ENCODE data around the gene FXYD5. TPM values are rescaled to one million over a fixed set of nuclear protein-coding genes. Genes with fewer than 3 reads are reported as not detected.

The FXYD5 gene
- total and polyA plus RNA-seq, 7 experiments from 2014 or later: 362 to 575 (median 407) TPM

GRCh38 chr19:35108730-35109129 is 45.8 kb upstream of the FXYD5 start:
- DNase-seq (no peak), ATAC-seq (no peak)
- intact Hi-C loops (cut with micrococcal nuclease): no loop called here
- H3K27ac ChIP-seq (ENCODE audit: low read depth, low read length): no peak overlapping the region
- H3K27ac Mint-ChIP-seq: no peak overlapping the region
- no peaks in the 10 kb centered on the region for H3K36me3 Mint-ChIP-seq
- CTCF ChIA-PET: no interaction called here
- no peaks in the 10 kb centered on the region for H3K4me1 ChIP-seq (ENCODE audit: control insufficient read depth in 2 of 2, insufficient read depth in 2 of 2, low read length in 2 of 2)
- no peaks in the 10 kb centered on the region for H3K36me3 ChIP-seq (ENCODE audit: control insufficient read depth in 2 of 3, insufficient read depth in 3 of 3, low read length in 3 of 3)
- H3K9me3 Mint-ChIP-seq: peaks cover 0 to 2% (median 0%) of the 10 kb centered on the region in 11 donors
- no peaks in the 10 kb centered on the region for H3K27me3 ChIP-seq (ENCODE audit: control insufficient read depth in 2 of 2, insufficient read depth in 2 of 2, low read length in 2 of 2)
- no peaks in the 10 kb centered on the region for H3K9me3 ChIP-seq (ENCODE audit: control insufficient read depth in 2 of 3, low read length in 3 of 3)
- POLR2A ChIA-PET: no interaction called here
- H3K27me3 Mint-ChIP-seq: peaks cover 0 to 14% (median 0%) of the 10 kb centered on the region in 5 donors
- no peak overlapping the region for H3K4me3 Mint-ChIP-seq
- no peak overlapping the region for H3K4me3 ChIP-seq (ENCODE audit: low read length)
- no peaks in the 10 kb centered on the region for H3K4me1 Mint-ChIP-seq

GRCh38 chr19:35109395-35110112 is 45.0 kb upstream of the FXYD5 start:
- Histone ChIP-seq H3K36me3 (ENCODE audit: control insufficient read depth in 2 of 3, insufficient read depth in 3 of 3, low read length in 3 of 3) (no peaks in the 10 kb centered on the region), H3K9me3 (ENCODE audit: control insufficient read depth in 2 of 3, low read length in 3 of 3) (no peaks in the 10 kb centered on the region), H3K4me1 (ENCODE audit: control insufficient read depth in 2 of 2, insufficient read depth in 2 of 2, low read length in 2 of 2) (peaks cover 0 to 2% of the 10 kb centered on the region in 2 donors), H3K4me3 (ENCODE audit: low read length) (no peak overlapping the region), H3K27ac (ENCODE audit: low read depth, low read length) (no peak overlapping the region), H3K27me3 (ENCODE audit: control insufficient read depth in 2 of 2, insufficient read depth in 2 of 2, low read length in 2 of 2) (no peaks in the 10 kb centered on the region)
- no peak for DNase-seq
- intact Hi-C loops (cut with micrococcal nuclease): no loop called here
- ChIA-PET POLR2A (interaction anchor here (0.6 kb wide), 1 partner anchor 18 kb away, joined by 3 read pairs; no protein-coding TSS in a partner anchor), CTCF (no interaction called here)
- no peak overlapping the region for H3K4me3 Mint-ChIP-seq
- no peaks in the 10 kb centered on the region for H3K36me3 Mint-ChIP-seq
- ATAC-seq: no peak
- H3K4me1 Mint-ChIP-seq: peaks cover 2 to 4% (median 3%) of the 10 kb centered on the region in 7 donors
- H3K27me3 Mint-ChIP-seq: peaks cover 0 to 15% (median 0%) of the 10 kb centered on the region in 5 donors
- H3K9me3 Mint-ChIP-seq: peaks cover 0 to 2% (median 0%) of the 10 kb centered on the region in 11 donors
- no peak overlapping the region for H3K27ac Mint-ChIP-seq

GRCh38 chr19:35110974-35111373 is 43.6 kb upstream of the FXYD5 start:
- Histone ChIP-seq H3K27ac (ENCODE audit: low read depth, low read length) (no peak overlapping the region), H3K4me1 (ENCODE audit: control insufficient read depth in 2 of 2, insufficient read depth in 2 of 2, low read length in 2 of 2) (peaks cover 0 to 7% of the 10 kb centered on the region in 2 donors), H3K36me3 (ENCODE audit: control insufficient read depth in 2 of 3, insufficient read depth in 3 of 3, low read length in 3 of 3) (no peaks in the 10 kb centered on the region), H3K4me3 (ENCODE audit: low read length) (no peak overlapping the region), H3K9me3 (ENCODE audit: control insufficient read depth in 2 of 3, low read length in 3 of 3) (no peaks in the 10 kb centered on the region), H3K27me3 (ENCODE audit: control insufficient read depth in 2 of 2, insufficient read depth in 2 of 2, low read length in 2 of 2) (no peaks in the 10 kb centered on the region)
- H3K27me3 Mint-ChIP-seq: peaks cover 0 to 20% (median 0%) of the 10 kb centered on the region in 5 donors
- CTCF ChIA-PET: interaction anchor here (0.6 to 0.7 kb wide), 2 partner anchors 30 to 184 kb away, joined by 3 read pairs; partner anchors contain the start of gene ZNF30
- no peak overlapping the region for H3K27ac Mint-ChIP-seq
- no peak for DNase-seq
- H3K4me3 Mint-ChIP-seq: no peak overlapping the region
- H3K9me3 Mint-ChIP-seq: peaks cover 0 to 2% (median 0%) of the 10 kb centered on the region in 11 donors
- H3K36me3 Mint-ChIP-seq: no peaks in the 10 kb centered on the region
- intact Hi-C loops (cut with micrococcal nuclease): no loop called here
- POLR2A ChIA-PET: no interaction called here
- no peak for ATAC-seq
- H3K4me1 Mint-ChIP-seq: peaks cover 5 to 8% (median 6%) of the 10 kb centered on the region in 7 donors

GRCh38 chr19:35112995-35113688 is 41.4 kb upstream of the FXYD5 start:
- no peaks in the 10 kb centered on the region for H3K36me3 ChIP-seq (ENCODE audit: control insufficient read depth in 2 of 3, insufficient read depth in 3 of 3, low read length in 3 of 3)
- no peak overlapping the region for H3K27ac ChIP-seq (ENCODE audit: low read depth, low read length)
- DNase-seq: no peak
- intact Hi-C loops (cut with micrococcal nuclease): no loop called here
- ChIA-PET CTCF (interaction anchor here (0.7 kb wide), 1 partner anchor 29 kb away, joined by 3 read pairs; no protein-coding TSS in a partner anchor), POLR2A (interaction anchor here (1.2 kb wide), 1 partner anchor 11 kb away, joined by 3 read pairs; no protein-coding TSS in a partner anchor)
- no peak for ATAC-seq
- H3K27me3 Mint-ChIP-seq: peaks cover 0 to 25% (median 0%) of the 10 kb centered on the region in 5 donors
- H3K4me3 Mint-ChIP-seq: no peak overlapping the region
- H3K27me3 ChIP-seq (ENCODE audit: control insufficient read depth in 2 of 2, insufficient read depth in 2 of 2, low read length in 2 of 2): no peaks in the 10 kb centered on the region
- no peaks in the 10 kb centered on the region for H3K9me3 ChIP-seq (ENCODE audit: control insufficient read depth in 2 of 3, low read length in 3 of 3)
- H3K4me3 ChIP-seq (ENCODE audit: low read length): no peak overlapping the region
- H3K4me1 Mint-ChIP-seq: peaks cover 5 to 8% (median 6%) of the 10 kb centered on the region in 7 donors
- H3K36me3 Mint-ChIP-seq: no peaks in the 10 kb centered on the region
- no peak overlapping the region for H3K27ac Mint-ChIP-seq
- peaks cover 0 to 7% of the 10 kb centered on the region in 2 donors for H3K4me1 ChIP-seq (ENCODE audit: control insufficient read depth in 2 of 2, insufficient read depth in 2 of 2, low read length in 2 of 2)
- no peaks in the 10 kb centered on the region for H3K9me3 Mint-ChIP-seq

- H3K9me3 Mint-ChIP-seq: no peaks in the 10 kb centered on the region
Observed at GRCh38 chr19:35114353-35115176, 40.0 kb upstream of the FXYD5 start.

More at GRCh38 chr19:35114353-35115176, 40.0 kb upstream of the FXYD5 start:
- intact Hi-C loops (cut with micrococcal nuclease): loop anchor here (1.0 kb wide), 4 partner anchors 21 to 103 kb away; partner anchors contain the start of gene LGI4 (in 1 of the 2)
- Histone ChIP-seq H3K27me3 (ENCODE audit: control insufficient read depth in 2 of 2, insufficient read depth in 2 of 2, low read length in 2 of 2) (no peaks in the 10 kb centered on the region), H3K27ac (ENCODE audit: low read depth, low read length) (no peak overlapping the region), H3K9me3 (ENCODE audit: control insufficient read depth in 2 of 3, low read length in 3 of 3) (no peaks in the 10 kb centered on the region), H3K36me3 (ENCODE audit: control insufficient read depth in 2 of 3, insufficient read depth in 3 of 3, low read length in 3 of 3) (no peaks in the 10 kb centered on the region), H3K4me1 (ENCODE audit: control insufficient read depth in 2 of 2, insufficient read depth in 2 of 2, low read length in 2 of 2) (peaks cover 0 to 7% of the 10 kb centered on the region in 2 donors), H3K4me3 (ENCODE audit: low read length) (no peak overlapping the region)
- Mint-ChIP-seq H3K27me3 (peaks cover 0 to 20% (median 0%) of the 10 kb centered on the region in 5 donors), H3K4me1 (peaks cover 5 to 8% (median 6%) of the 10 kb centered on the region in 7 donors), H3K4me3 (peak overlapping the region in 7 of 10 donors; percentile 2 to 49 (median 25)), H3K27ac (peak overlapping the region in 1 of 9 donors; percentile 50), H3K36me3 (no peaks in the 10 kb centered on the region)
- POLR2A ChIA-PET: interaction anchor here (1.4 kb wide), 1 partner anchor 10 kb away, joined by 5 read pairs; no protein-coding TSS in a partner anchor
- ATAC-seq: peak; percentile 92
- CTCF ChIA-PET: interaction anchor here (0.6 to 1.2 kb wide), 8 partner anchors 9 to 127 kb away, joined by 3 to 4 read pairs (median 3); no protein-coding TSS in a partner anchor
- peak; percentile 46 to 77 (median 59) for DNase-seq

Data from naive thymus-derived CD4-positive, alpha-beta T cell (primary cell).